Brain microvascular endothelial cell (primary cell): Measurements from ENCODE around the gene HSPA12B.

Experiments used
- DNase-seq: peaks from one replicate; pipeline ENCODE4 v3.0.0-alpha.2; 2020
- H3K27ac ChIP-seq: fragments of 250-450 bp; sonication (Bioruptor Pico); 2 replicates; pipeline ENCODE4 v1.5.1; 2020; ENCODE audit warnings: mild to moderate bottlenecking, moderate library complexity
- H3K27me3 ChIP-seq: fragments of 250-450 bp; sonication (Bioruptor Pico); replicated peaks from 2 replicates; pipeline ENCODE4 v1.5.1; 2020; ENCODE audit warnings: mild to moderate bottlenecking
- H3K36me3 ChIP-seq: fragments of 250-450 bp; sonication (Bioruptor Pico); replicated peaks from 2 replicates; pipeline ENCODE4 v1.5.1; 2020; ENCODE audit warnings: mild to moderate bottlenecking
- H3K4me3 ChIP-seq: 2 replicates; pipeline ENCODE4 v1.5.1; 2011; ENCODE audit warnings: low read depth, mild to moderate bottlenecking, control low read depth, low read length, moderate library complexity
- in situ Hi-C: cut with HindIII; loops from 2 replicates; pipeline ENCODE4 v1.10.0; 2017; ENCODE audit warnings: low sequenced_read_pairs, low pct_ligation_motif_present
- TF ChIP-seq, protein P1 (sequence below): IDR thresholded peaks from 2 replicates; pipeline ENCODE4 v1.5.1; 2011; ENCODE audit warnings: low read depth, mild to moderate bottlenecking, moderate library complexity, low read length, control low read depth, inconsistent platforms; ENCODE audit errors: missing control alignments

HSPA12B gene

DNA sequence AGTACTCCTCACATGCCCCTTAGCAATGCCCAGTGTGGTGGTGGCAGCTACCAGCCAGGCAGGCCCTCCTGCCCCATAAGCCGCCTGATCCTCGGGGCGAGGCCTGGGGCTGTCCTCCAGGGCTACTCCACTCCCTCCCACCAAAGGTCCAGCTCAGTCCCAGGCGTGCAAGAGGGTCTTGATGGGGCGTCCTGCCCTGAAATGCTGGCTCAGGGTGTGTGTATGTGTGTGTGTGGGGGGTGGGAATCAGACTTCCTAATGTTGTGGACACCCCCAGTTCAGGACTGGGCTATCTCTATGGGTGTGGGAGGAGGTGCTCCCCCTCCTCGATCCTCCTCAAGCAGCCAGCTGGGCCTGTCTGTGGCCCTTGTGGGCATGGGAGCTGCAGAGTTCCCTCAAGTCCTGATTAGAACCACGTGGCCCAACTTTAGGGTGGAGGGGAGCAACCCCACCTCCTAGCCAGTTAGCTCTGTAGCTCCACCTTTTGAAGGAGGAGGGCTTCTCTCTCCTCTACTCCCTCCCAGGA is 7.5 kb downstream of the HSPA12B start:
- no peak for DNase-seq
- no peak overlapping the region for H3K27ac ChIP-seq
- H3K27me3 ChIP-seq = no peaks in the 10 kb centered on the region
- no peak overlapping the region for H3K4me3 ChIP-seq
- H3K36me3 ChIP-seq = no peaks in the 10 kb centered on the region
- TF ChIP-seq, protein P1, sequence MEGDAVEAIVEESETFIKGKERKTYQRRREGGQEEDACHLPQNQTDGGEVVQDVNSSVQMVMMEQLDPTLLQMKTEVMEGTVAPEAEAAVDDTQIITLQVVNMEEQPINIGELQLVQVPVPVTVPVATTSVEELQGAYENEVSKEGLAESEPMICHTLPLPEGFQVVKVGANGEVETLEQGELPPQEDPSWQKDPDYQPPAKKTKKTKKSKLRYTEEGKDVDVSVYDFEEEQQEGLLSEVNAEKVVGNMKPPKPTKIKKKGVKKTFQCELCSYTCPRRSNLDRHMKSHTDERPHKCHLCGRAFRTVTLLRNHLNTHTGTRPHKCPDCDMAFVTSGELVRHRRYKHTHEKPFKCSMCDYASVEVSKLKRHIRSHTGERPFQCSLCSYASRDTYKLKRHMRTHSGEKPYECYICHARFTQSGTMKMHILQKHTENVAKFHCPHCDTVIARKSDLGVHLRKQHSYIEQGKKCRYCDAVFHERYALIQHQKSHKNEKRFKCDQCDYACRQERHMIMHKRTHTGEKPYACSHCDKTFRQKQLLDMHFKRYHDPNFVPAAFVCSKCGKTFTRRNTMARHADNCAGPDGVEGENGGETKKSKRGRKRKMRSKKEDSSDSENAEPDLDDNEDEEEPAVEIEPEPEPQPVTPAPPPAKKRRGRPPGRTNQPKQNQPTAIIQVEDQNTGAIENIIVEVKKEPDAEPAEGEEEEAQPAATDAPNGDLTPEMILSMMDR = no peak
- in situ Hi-C loops = no loop called here

DNA sequence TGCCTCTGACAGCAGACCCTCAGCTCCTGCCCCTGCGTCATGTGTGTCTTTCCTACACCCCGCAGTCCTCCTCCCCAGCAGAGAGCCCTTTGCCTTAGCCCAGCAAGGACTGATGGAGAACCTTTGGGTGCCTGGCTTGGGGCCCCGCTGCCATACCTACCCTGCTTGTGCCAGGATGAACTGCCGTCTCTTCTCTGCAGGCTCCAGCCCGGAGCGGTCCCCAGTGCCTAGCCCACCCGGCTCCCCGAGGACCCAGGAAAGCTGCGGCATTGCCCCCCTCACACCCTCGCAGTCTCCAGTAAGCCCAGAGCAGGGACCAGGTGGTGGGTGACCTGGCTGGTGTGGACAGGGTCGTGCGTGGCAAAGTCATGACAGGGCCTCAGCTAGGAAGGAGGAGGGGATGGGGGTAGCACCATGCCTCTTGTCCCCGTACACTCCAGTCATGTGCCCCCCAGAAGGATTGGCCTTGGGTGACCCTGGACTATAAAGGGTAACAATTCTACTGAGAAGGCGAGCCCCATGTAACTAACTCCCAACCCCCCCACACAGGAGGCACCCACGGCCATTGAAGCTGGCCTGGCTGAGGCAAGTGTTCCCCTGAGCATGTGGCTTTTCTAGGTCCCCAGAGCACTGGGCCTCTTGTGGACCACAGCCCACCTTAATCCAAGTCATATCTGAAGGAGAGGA is 8.3 kb downstream of the HSPA12B start:
- Histone ChIP-seq H3K36me3 (no peaks in the 10 kb centered on the region), H3K27ac (no peak overlapping the region), H3K4me3 (no peak overlapping the region), H3K27me3 (no peaks in the 10 kb centered on the region)
- DNase-seq = no peak
- in situ Hi-C loops = no loop called here
- TF ChIP-seq, protein P1 = no peak

DNA sequence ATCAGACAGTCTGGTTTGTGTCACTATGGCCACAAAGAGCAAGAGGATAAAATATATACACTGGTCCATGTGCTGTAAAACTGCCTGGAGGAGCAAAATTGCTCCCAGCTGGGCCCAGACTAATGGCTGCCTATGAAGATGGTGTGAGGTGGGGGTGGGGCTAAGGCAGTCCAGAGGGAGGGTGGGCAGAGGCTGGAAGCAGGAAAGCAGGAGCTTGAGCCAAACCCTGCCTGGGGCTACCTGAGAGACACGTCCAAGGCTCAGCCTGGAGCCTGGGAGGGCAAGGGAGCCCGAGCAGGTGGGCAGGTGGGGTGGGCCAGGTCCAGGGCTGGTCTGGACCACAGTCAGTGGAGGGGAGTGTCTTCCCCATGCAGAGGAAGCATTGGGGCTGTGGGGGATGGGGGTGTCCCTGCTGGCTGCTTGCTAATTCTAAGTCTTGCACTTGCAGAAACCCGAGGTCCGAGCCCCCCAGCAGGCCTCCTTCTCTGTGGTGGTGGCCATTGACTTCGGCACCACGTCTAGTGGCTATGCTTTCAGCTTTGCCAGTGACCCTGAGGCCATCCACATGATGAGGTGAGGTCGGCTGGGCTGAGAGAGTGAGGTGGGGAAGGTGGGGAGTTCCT is 9.5 kb downstream of the HSPA12B start:
- H3K27ac ChIP-seq = no peak overlapping the region
- no peaks in the 10 kb centered on the region for H3K27me3 ChIP-seq
- H3K36me3 ChIP-seq = no peaks in the 10 kb centered on the region
- no peak overlapping the region for H3K4me3 ChIP-seq
- in situ Hi-C loops = no loop called here
- DNase-seq = no peak
- TF ChIP-seq, protein P1 = no peak

DNA sequence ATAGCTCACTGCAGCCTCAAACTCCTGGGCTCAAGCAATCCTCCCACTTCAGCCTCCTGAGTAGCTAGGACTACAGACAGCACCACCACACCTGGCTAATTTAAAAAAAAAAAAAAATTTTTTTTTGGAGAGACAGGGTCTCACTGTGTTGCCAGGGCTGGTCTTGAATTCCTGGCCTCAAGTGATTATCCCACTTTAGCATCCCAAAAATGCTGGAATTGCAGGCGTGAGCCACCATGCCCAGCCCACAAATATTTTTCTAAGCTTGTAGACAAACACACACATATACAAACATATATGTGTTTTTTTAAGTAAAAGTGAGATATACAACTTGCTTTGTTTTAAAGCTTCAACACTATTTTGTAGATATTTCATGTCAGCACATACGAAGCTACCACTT is 10.8 kb downstream of the HSPA12B start:
- no peak overlapping the region for H3K4me3 ChIP-seq
- in situ Hi-C loops = no loop called here
- TF ChIP-seq, protein P1 = no peak

DNA sequence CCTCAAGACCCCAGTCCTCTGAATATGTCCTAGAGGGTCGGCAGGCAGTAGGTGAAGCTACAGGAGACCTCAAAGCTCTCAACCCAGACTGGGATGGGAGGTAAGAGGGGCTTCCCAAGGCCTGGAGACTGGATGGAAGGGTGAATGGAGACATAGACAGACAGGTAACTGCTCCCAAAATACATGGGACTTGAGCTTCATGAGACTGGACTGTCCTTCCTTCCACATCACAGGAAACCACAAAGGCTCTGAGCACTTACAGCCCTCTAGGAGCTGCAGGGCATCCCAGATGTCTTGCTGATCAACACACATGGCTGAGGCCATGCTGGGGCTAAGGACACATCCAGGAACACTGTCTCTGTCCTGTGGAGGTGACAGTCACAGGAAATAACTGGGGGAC is 11.6 kb downstream of the HSPA12B start:
- in situ Hi-C loops = no loop called here
- Histone ChIP-seq H3K27me3 (no peaks in the 10 kb centered on the region), H3K36me3 (no peaks in the 10 kb centered on the region), H3K4me3 (no peak overlapping the region), H3K27ac (no peak overlapping the region)
- DNase-seq = no peak
- TF ChIP-seq, protein P1 = no peak

More for the DNA sequence above, 10.8 kb downstream of the HSPA12B start:
- no peak overlapping the region for H3K27ac ChIP-seq
- DNase-seq = no peak
- H3K27me3 ChIP-seq = no peaks in the 10 kb centered on the region
- no peaks in the 10 kb centered on the region for H3K36me3 ChIP-seq
